Stimulated activated CD4-positive, alpha-beta T cell treated with anti-CD3 and anti-CD28 coated beads, Interleukin-15, amount 100 ng/mL, for 1 hour (primary cell): ENCODE data around the gene RFTN1.
A peak's percentile ranks its signal among the peaks of the same experiment; 100 is the strongest.

Experiments
- DNase-seq, 2 donors: peaks; one replicate each; pipeline ENCODE4 v3.0.0-alpha.2; 2020; ENCODE audit warnings: low read depth in 1 of 2, low spot score in 1 of 2

RFTN1 gene

GRCh38 chr3:16286751-16287543, 226.6 kb downstream of the RFTN1 start:
- DNase-seq = no peak

- DNase-seq = peak; percentile 31 to 34
Measured at GRCh38 chr3:16286161-16286560, 227.3 kb downstream of the RFTN1 start.

DNA sequence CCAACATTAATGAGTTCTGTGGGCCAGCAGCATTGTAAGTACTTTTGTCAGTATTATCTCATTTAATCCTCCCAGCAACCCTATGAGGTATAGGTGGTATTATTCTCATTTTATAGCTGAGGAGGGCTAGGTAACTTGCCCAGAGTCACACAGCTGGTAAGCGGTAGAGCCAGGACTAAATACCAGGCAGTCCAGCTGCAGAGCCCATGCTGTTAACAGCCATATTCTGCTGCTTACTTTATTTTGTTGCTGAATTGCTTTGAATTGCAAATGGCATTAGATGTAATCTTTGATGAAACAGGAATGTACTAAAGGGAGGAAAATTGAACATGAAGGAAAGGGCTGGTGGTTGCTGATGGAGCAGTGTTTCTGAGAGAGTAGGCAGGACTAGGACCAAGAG, 228.9 kb downstream of the RFTN1 start:
- DNase-seq = no peak

- no peak for DNase-seq
Measured at GRCh38 chr3:16280671-16281070, 232.8 kb downstream of the RFTN1 start.

- DNase-seq = no peak
Measured at GRCh38 chr3:16279010-16279801, 234.3 kb downstream of the RFTN1 start.

DNA sequence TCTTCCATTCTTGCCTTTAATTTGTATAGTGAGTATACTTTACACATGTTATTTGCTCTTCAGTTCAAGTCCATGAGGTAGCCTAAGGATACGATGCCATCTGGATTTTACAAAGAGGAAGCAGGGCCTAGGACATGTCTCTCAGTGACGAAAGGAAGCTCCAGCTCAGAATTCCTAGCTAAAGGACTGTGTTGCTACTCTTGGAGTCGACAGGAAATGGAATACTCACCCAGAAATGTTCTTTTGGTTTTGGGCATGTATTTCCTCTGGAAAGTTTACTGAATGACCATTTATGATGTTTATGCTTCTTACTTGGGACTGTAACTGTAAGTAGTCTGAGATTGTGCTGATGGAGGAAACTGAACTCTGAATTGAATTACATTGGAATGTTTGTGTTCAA, 236.0 kb downstream of the RFTN1 start:
- no peak for DNase-seq

DNA sequence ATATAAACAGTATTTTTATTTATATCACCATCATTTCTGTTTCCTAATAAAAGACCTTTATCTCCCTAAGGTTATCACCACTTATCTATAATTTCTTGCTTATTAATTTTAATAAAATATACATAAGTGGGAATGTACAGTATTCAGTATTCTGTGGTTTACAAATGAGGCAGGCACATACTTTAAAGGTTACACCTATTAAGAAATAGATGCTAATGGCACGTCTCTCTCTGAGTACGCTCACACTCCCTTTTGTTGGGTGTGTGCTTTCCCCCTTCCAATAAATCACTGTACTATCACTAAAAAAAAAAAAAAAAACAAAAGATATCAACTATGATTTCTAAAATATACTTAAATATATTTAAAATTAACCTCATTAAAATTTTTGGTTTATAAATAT, 239.6 kb downstream of the RFTN1 start:
- DNase-seq = no peak

- no peak for DNase-seq
Measured at GRCh38 chr3:16272588-16272987, 240.9 kb downstream of the RFTN1 start.

- no peak for DNase-seq
Measured at GRCh38 chr3:16270855-16271254, 242.6 kb downstream of the RFTN1 start.

DNA sequence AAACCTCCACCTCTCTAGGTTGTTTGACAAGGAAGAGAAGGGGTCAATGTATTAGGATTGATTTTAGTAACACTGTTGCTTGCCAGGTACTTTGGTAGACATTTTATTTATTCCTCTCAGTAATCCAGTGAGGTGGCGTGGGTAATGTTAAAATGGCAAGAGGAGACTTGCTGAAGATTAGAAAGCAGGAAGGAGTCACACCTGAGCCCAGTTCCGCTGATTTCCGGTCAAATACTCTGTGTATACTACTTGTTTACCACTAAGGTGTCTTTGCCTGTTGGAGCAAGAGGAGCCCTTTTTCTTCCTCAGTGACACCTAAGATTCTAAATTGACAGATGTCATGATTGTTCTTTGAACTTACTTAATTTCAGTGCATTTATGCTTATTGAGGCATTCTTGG, 246.8 kb downstream of the RFTN1 start:
- no peak for DNase-seq
